GM12801 (cell line): Measurements from ENCODE around the gene PSRC1.

Experiments
- TF ChIP-seq, protein P1 (sequence below): IDR thresholded peaks from one replicate; pipeline ENCODE4 v1.5.1; 2011; ENCODE audit warnings: control low read depth; ENCODE audit not compliant: insufficient read length; ENCODE audit errors: extremely low read depth

PSRC1 gene

DNA sequence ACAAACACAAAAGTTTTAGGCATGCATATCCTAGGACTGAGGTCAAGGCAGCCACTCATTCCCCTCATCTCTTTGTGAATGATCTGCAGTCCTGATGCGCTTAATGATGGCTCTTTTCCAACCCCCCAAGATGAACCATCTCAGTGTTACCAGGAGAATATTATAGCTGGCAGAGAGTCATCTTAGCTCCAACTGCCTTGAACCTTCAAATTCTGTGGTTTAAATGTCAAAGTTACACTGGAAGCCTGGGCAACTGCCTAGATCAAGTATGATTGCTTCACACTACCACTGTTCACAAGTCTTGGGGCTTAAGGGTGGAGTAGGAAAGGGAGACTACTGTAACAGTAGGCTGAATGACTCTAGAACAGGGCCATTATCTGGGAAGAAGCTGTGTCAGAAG is 31.9 kb upstream of the PSRC1 start:
- TF ChIP-seq, protein P1, sequence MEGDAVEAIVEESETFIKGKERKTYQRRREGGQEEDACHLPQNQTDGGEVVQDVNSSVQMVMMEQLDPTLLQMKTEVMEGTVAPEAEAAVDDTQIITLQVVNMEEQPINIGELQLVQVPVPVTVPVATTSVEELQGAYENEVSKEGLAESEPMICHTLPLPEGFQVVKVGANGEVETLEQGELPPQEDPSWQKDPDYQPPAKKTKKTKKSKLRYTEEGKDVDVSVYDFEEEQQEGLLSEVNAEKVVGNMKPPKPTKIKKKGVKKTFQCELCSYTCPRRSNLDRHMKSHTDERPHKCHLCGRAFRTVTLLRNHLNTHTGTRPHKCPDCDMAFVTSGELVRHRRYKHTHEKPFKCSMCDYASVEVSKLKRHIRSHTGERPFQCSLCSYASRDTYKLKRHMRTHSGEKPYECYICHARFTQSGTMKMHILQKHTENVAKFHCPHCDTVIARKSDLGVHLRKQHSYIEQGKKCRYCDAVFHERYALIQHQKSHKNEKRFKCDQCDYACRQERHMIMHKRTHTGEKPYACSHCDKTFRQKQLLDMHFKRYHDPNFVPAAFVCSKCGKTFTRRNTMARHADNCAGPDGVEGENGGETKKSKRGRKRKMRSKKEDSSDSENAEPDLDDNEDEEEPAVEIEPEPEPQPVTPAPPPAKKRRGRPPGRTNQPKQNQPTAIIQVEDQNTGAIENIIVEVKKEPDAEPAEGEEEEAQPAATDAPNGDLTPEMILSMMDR: no peak

DNA sequence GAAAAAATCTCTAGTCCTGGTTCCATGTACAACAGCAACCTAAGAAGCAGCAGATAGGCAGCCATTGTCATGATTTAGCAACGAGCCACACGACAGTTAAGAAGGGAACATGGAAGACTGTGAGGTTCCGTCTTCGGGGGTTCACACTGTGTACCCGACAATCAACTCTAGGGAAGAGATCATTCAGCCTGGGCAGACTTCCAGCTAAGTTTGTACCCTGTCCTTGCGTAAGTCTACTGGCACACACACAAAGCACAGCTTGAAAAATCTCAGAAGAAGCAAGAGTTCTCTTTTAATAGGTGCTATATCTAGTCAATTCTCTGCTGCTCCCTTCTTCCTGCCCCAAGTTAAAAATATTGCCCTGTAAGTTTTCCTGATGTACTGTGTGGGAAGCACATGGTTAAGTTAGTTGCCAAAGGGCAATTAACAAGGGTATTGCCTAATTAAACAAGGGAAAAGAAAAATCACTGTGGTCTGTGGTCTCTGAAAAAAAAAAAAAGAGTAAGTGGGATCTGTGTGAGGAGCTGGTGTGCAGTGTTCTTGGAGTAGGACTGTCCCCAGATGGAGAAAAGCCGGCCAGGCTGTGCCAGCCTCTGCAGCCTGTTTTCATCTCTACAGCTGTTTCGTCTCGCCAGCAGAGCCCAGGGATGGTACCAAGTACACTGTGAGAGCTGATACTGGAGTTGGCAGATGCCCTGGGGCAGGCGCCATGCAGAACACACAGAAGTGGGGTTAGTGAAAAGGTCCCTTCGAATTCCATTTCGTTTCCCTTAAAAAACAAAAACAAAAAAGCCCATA is 30.2 kb upstream of the PSRC1 start:
- TF ChIP-seq, protein P1: no peak

DNA sequence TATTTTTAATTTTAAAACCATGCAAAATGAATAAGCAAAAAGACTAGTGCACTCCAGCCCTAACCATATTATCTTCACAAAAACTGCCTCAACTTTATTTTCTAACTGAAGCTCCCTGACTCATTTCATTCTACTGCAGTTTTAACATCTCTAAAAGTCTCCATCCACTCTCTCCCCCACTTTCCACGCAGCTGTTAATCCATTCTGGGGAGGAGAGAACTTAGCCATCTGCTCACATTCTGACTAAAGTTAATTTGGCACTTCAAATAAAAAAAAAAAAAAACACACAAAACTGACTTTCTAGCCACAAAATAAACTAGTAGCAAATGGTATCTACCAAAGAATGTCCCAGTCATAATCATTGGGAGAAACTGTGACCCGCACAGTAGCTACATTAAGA is 29.3 kb upstream of the PSRC1 start:
- TF ChIP-seq, protein P1: no peak

DNA sequence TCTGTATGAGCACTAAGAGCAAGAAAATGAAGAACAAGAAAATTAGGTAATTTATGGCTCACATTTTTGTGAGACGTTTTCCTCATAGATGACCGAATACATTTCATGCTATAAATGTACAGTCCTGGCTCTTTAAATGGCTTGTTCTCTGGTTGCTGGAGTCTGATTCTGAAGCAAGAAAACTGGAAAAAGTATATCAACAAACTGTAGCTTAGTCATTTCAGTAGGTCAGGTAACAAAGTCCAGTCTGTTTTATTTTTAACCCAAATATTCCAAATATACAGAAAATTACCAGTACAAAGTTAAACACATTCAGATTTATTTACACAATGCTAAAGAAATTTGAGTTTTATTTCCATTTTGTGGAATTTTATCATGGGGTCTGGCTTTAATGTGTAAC is 26.4 kb upstream of the PSRC1 start:
- TF ChIP-seq, protein P1: no peak

DNA sequence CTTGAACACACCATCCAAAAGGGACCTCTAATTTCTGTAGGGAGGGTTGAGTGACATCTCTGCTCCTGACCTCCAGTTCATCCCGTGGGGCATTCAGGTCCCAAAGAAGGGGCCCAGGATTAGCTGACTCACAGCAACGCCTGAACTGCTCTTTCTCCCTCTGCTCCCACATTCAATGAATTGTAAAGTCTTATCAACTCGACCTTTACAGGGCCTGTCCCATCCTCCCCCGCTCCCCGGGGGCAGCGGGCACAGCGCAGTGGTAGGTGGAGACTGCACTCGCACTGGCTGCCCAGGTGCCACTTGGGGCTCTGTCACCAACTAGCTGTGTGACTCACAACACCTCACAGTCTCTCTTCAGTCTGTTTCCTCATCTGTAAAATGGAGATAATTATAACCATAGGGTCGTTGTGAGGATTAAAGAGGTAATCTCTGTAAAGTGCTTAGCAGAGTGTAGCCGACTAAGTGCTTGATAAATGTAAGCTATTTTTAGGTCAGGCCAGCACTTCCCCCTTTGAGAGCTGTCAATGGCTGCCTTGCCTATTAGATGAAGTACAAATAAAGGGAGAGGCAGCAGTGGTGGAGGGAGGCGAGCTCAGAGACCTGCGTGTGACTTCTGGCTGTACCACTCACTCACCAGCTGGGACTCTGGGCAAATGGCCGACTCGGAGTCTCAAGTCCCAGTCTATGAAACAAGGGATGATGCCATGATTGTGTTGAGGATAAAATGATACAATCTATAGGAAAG is 24.5 kb upstream of the PSRC1 start:
- TF ChIP-seq, protein P1: no peak

DNA sequence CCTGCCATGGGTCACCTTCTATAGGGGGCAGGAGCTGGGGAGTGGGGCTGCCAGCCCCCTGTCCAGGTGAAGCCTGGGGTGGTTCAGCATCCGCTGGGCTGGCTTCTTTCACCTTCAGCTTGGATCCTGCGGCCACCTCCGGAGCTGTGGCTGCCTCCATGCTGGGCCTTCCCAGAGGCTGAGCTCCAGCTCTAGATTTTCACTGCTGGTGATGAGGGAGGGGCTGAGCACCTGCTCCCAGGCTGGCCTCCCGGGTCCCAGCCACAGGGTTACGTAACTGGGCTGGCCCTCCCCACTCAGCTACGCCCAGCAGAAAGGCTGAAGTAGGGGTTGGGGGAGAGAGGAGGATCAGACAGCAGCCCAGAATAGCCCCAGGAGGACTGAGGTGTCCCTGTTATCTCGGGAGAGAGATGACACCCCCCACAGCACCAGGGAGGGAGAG is 23.9 kb upstream of the PSRC1 start, which contains the start of gene MYBPHL:
MYBPHL (minus strand) TSS at position 180 of the 442 bp plus-strand sequence; CDS start at position 160, 20 bp downstream.
- TF ChIP-seq, protein P1: no peak

DNA sequence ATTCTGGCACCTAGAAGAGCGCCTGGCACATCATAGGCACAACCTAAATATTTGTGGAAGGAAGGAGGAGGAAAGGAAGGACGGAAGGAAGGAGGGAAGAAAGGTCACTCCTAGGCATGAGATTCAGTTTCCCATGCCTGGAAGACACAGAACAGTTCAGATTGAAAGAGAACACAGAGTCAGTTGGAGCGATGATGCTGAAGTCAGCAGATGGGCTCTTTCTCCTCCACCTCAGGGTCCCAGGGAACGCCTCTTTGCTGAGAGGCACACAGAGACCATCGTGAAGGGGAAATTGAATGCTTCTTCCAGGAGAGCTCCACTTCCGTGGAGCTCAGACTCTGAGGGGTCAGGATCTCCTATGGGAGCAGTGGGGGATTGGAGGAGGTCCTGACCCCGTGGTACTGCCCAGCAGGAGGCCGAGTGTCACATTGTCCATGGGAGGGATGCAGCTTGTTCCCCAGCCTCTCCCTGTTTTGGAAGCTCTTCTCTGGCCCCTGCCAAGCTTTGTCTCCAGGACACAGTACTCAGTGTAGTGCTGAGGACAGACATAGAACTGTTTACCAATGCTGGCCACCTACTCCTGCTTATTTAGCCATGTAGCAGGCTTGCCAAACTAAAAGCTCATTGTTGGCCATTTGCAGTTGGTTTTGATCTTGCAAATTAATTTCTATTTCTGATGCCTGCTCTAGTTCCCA is 21.4 kb upstream of the PSRC1 start:
- TF ChIP-seq, protein P1: no peak
